ENCODE data around the gene SCARB1. TPM values are rescaled to one million over a fixed set of nuclear protein-coding genes. Genes with fewer than 3 reads are reported as not detected.

Gene SCARB1
- polyA plus RNA-seq, 4 donors: 41.9 to 230 (median 180) TPM

DNA sequence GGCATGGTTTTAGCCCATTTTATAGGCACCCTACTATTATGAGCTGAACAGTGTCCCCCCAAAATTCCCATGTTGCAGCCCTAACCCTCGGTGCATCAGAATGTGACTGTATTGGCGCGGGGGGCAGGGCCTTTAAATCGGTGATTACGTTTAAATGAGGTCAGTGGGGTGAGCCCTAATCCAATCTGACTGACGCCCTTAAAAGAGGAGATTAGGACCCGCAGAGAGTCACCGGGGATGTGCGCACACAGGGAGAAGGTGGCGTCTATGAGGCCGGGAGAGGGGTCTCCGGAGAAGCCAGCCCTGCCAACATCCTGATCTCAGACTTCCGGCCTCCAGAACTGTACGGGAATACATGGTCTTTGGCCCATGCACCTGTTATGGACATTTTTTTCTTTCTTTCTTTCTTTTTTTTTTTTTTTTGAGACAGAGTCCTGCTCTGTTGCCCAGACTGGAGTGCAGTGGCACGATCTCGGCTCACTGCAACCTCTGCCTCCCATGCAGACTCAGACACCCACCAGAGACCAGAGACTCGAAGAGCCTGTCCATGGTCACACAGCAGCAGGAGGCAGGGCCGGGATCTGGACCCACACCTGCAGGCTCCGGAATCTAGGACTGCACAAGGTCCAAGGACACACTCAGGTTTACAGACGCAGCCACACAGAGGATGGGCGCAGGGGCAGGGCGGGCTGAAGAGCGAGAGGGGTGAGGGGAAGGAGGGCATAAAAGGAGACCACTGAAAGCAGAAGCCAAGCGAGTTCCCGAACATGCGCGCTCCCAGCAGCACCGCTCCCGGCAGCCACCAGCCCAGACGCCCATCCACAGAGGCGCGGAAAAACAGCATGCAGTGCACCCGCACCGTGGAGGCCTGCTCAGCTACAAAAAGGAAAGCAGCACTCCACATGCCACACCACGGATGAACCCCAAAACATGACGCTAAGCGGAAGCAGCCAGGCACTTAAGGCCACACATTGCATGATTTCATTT, 19.0 kb downstream of the SCARB1 start:
- Histone ChIP-seq H3K27ac (ENCODE audit: low read depth in 1 of 3, low read length in 2 of 3) (no peak overlapping the region), H3K36me3 (ENCODE audit: control insufficient read depth in 3 of 3, insufficient read depth in 2 of 3, low read depth in 1 of 3, low read length in 3 of 3) (peaks cover 0 to 71% (median 0%) of the 10 kb centered on the region in 3 donors), H3K9me3 (ENCODE audit: control insufficient read depth in 2 of 2, insufficient read depth in 1 of 2, low read depth in 1 of 2, low read length in 1 of 2) (no peaks in the 10 kb centered on the region), H3K4me3 (ENCODE audit: low read depth in 1 of 3, low read length in 3 of 3) (no peak overlapping the region), H3K27me3 (ENCODE audit: control insufficient read depth in 3 of 3, insufficient read depth in 3 of 3, low read length in 3 of 3) (no peaks in the 10 kb centered on the region), H3K4me1 (ENCODE audit: control insufficient read depth in 3 of 3, insufficient read depth in 2 of 3, low read depth in 1 of 3, low read length in 2 of 3) (peaks cover 11 to 38% (median 13%) of the 10 kb centered on the region in 3 donors)
- WGBS, 3 donors: 81 to 89% (median 85%) methylated on average over 37 of the region's 37 CpGs
- FAIRE-seq (no peak), DNase-seq (no peak)

DNA sequence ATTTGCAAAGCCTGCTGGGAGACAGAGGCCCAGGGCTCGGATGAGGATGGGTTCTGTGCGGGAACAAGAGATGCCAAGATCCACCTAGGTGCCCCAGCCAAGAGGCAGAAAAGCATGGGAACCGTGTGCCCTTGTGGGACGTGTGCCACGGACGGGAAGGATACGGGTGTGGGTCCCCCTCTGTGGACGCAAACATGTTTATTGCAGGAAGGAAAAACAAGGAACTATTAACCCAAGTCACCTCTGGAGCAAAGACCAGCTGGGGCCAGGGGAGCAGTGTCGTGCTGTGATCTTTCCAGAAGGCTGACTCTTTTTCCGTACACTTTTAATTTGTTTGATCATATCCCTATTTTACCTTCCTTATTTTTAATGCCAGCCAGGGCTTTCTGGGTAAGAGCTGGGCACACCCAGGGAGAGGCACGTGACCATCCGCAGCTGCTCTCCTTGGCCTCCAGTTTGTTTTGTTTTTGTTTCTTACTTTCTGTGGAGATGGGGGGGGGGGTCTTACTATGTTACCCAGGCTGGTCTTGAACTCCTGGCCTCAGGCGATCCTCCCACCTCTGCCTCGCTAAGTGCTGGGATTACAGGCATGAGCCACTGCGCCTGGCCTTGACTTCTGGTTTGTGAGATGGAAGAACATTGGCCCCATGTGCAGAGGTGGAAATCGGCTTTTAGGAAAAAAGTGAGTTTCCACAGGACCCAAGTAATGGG, 20.7 kb downstream of the SCARB1 start:
- Histone ChIP-seq H3K4me3 (ENCODE audit: low read depth in 1 of 3, low read length in 3 of 3) (no peak overlapping the region), H3K4me1 (ENCODE audit: control insufficient read depth in 3 of 3, insufficient read depth in 2 of 3, low read depth in 1 of 3, low read length in 2 of 3) (peaks cover 10 to 39% (median 18%) of the 10 kb centered on the region in 3 donors), H3K27me3 (ENCODE audit: control insufficient read depth in 3 of 3, insufficient read depth in 3 of 3, low read length in 3 of 3) (no peaks in the 10 kb centered on the region), H3K27ac (ENCODE audit: low read depth in 1 of 3, low read length in 2 of 3) (peak overlapping the region; percentile 54 to 72 (median 58)), H3K9me3 (ENCODE audit: control insufficient read depth in 2 of 2, insufficient read depth in 1 of 2, low read depth in 1 of 2, low read length in 1 of 2) (no peaks in the 10 kb centered on the region), H3K36me3 (ENCODE audit: control insufficient read depth in 3 of 3, insufficient read depth in 2 of 3, low read depth in 1 of 3, low read length in 3 of 3) (peaks cover 0 to 57% (median 0%) of the 10 kb centered on the region in 3 donors)
- 33 to 65% (median 44%) methylated on average over 16 of the region's 16 CpGs for WGBS, 3 donors
- peak; percentile 43 to 67 for DNase-seq
- no peak for FAIRE-seq

DNA sequence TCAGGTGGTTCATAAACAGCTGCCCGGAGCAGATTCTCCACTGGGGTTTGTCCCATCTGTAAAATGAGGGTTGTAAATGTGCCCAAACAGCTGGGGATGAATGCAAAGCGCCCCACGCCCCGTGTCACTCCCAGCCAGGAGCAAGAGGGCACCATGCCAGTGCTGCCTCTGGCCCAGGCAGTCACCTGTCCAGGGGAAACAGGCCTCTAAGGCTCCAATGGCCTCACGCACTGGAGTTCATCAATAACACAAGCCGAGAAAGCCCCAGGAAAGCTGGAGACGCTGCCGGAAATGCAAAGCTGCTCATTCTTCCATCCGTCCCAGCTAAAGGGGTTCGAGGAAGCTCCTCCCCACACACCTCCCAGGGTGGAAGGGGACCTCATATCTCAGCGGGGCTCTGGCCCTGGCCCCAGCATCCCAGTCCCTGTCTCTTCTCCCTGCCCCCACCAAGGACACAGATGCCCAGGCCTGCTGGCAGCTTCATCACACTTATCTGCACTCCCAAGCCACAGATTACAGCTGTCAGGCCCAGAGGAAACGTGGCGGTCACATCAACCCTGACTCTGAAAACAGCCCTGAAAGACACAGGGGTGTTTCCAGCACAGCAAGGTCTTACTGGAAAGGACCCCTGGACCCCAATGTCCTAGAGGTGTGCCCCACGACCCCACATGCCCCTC, 21.5 kb downstream of the SCARB1 start:
- no peak for DNase-seq
- H3K4me3 ChIP-seq (ENCODE audit: low read depth in 1 of 3, low read length in 3 of 3): no peak overlapping the region
- H3K27me3 ChIP-seq (ENCODE audit: control insufficient read depth in 3 of 3, insufficient read depth in 3 of 3, low read length in 3 of 3): no peaks in the 10 kb centered on the region
- peak overlapping the region; percentile 54 to 72 (median 58) for H3K27ac ChIP-seq (ENCODE audit: low read depth in 1 of 3, low read length in 2 of 3)
- FAIRE-seq: no peak
- WGBS, 3 donors: 37 to 77% (median 60%) methylated on average over 14 of the region's 14 CpGs
- H3K4me1 ChIP-seq (ENCODE audit: control insufficient read depth in 3 of 3, insufficient read depth in 2 of 3, low read depth in 1 of 3, low read length in 2 of 3): peaks cover 11 to 40% (median 18%) of the 10 kb centered on the region in 3 donors
- no peaks in the 10 kb centered on the region for H3K9me3 ChIP-seq (ENCODE audit: control insufficient read depth in 2 of 2, insufficient read depth in 1 of 2, low read depth in 1 of 2, low read length in 1 of 2)
- H3K36me3 ChIP-seq (ENCODE audit: control insufficient read depth in 3 of 3, insufficient read depth in 2 of 3, low read depth in 1 of 3, low read length in 3 of 3): peaks cover 0 to 51% (median 0%) of the 10 kb centered on the region in 3 donors

DNA sequence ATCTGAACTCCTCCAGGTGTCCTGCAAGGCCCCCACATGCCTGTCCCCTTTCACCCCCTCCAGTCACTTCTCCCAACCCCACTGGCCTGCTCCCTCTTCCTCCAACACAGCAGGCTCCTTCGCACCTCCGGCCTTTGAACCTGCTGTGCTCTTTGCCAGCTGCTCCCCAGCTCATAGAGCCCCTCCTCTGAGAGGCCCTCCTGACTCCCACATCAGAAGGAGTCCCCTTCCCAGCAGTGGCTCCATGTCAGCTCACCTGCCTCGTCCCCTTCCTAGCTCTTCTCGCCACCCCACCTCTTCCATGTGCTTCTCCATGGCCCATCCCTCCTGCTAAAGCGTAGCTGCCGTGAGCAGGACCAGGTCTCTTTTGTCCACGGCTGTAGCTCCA, 22.1 kb downstream of the SCARB1 start:
- peak; percentile 52 to 70 for DNase-seq
- WGBS, 3 donors: 43 to 81% (median 55%) methylated on average over 7 of the region's 7 CpGs
- FAIRE-seq: no peak
- Histone ChIP-seq H3K36me3 (ENCODE audit: control insufficient read depth in 3 of 3, insufficient read depth in 2 of 3, low read depth in 1 of 3, low read length in 3 of 3) (peaks cover 0 to 47% (median 0%) of the 10 kb centered on the region in 3 donors), H3K9me3 (ENCODE audit: control insufficient read depth in 2 of 2, insufficient read depth in 1 of 2, low read depth in 1 of 2, low read length in 1 of 2) (no peaks in the 10 kb centered on the region), H3K27me3 (ENCODE audit: control insufficient read depth in 3 of 3, insufficient read depth in 3 of 3, low read length in 3 of 3) (no peaks in the 10 kb centered on the region), H3K27ac (ENCODE audit: low read depth in 1 of 3, low read length in 2 of 3) (peak overlapping the region in 2 of 3 donors; percentile 54 to 58), H3K4me3 (ENCODE audit: low read depth in 1 of 3, low read length in 3 of 3) (no peak overlapping the region), H3K4me1 (ENCODE audit: control insufficient read depth in 3 of 3, insufficient read depth in 2 of 3, low read depth in 1 of 3, low read length in 2 of 3) (peaks cover 11 to 36% (median 18%) of the 10 kb centered on the region in 3 donors)

DNA sequence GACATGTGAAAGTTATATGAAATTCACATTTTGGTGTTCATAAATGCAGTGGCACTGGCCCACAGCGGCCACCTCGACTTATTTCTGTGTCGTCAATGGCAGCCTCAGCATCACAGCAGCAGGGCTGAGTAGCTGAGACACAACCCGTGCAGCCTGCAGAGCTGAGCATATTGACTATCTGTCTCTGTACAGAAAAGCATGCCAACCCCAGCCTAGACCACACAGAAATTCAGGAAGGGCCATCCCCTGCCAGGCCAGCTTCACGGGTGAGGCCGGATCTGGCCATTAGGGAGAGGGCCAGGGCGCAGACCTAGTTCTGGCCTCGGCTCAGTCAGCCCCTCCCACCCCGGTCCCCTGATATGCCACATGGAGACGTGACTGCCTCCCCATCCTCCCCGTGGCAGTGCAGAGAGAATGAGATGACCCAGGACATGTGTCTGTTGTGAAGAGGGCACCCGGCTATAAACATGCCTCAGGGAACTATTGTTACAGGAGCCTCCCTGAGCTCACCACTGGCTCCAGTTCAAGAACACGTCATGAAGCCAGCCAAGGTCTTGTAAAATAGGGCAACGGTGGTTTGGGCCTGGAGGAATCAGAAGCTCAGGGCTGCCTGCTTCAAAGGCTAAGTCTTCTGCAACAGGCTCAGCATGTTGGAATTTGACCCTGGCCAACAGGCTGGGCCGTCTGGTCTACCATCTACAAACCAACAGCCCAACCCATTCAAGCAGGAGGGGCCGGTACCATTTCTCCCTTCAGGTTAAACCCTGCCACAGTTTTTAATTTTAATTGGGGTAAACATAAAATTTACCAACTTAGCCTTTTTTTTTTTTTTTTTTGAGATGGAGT, 25.5 kb downstream of the SCARB1 start:
- Histone ChIP-seq H3K9me3 (ENCODE audit: control insufficient read depth in 2 of 2, insufficient read depth in 1 of 2, low read depth in 1 of 2, low read length in 1 of 2) (no peaks in the 10 kb centered on the region), H3K4me3 (ENCODE audit: low read depth in 1 of 3, low read length in 3 of 3) (no peak overlapping the region), H3K27me3 (ENCODE audit: control insufficient read depth in 3 of 3, insufficient read depth in 3 of 3, low read length in 3 of 3) (no peaks in the 10 kb centered on the region), H3K27ac (ENCODE audit: low read depth in 1 of 3, low read length in 2 of 3) (peak overlapping the region; percentile 6 to 59 (median 51)), H3K4me1 (ENCODE audit: control insufficient read depth in 3 of 3, insufficient read depth in 2 of 3, low read depth in 1 of 3, low read length in 2 of 3) (peaks cover 11 to 30% (median 18%) of the 10 kb centered on the region in 3 donors), H3K36me3 (ENCODE audit: control insufficient read depth in 3 of 3, insufficient read depth in 2 of 3, low read depth in 1 of 3, low read length in 3 of 3) (peaks cover 0 to 48% (median 0%) of the 10 kb centered on the region in 3 donors)
- 28 to 56% (median 54%) methylated on average over 16 of the region's 16 CpGs for WGBS, 3 donors
- FAIRE-seq (no peak), DNase-seq (peak; percentile 88 to 98)

DNA sequence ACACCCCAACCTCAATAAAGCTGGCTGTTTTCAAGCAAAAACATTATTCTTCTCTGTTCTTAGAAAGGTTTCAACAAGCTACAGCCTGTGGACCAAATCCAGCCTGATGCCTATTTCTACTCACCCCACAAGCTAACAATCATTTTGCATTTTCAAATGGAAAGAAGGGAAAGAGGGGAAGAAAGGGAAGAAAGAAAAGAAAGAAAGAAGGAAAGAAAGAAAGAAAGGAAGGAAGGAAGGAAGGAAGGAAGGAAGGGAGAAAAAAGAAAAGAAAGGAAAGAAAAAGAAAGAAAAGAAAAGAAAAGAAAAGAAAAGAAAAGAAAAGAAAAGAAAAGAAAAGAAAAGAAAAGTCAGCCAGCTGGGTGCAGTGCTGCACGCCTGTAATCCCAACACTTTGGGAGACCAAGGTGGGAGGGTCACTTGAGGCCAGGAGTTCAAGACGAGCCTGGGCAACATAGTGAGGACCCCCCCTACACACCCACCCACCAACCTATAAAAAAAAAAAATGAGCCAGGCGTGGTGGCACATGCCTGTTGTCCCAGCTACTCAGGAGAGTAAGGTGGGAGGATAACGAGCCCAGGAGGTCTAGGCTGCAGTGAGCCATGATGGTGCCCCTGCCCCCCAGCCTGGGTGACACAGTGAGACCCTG, 26.3 kb downstream of the SCARB1 start:
- Histone ChIP-seq H3K36me3 (ENCODE audit: control insufficient read depth in 3 of 3, insufficient read depth in 2 of 3, low read depth in 1 of 3, low read length in 3 of 3) (peaks cover 0 to 40% (median 0%) of the 10 kb centered on the region in 3 donors), H3K4me3 (ENCODE audit: low read depth in 1 of 3, low read length in 3 of 3) (no peak overlapping the region), H3K27ac (ENCODE audit: low read depth in 1 of 3, low read length in 2 of 3) (no peak overlapping the region), H3K9me3 (ENCODE audit: control insufficient read depth in 2 of 2, insufficient read depth in 1 of 2, low read depth in 1 of 2, low read length in 1 of 2) (no peaks in the 10 kb centered on the region), H3K4me1 (ENCODE audit: control insufficient read depth in 3 of 3, insufficient read depth in 2 of 3, low read depth in 1 of 3, low read length in 2 of 3) (peaks cover 8 to 22% (median 11%) of the 10 kb centered on the region in 3 donors), H3K27me3 (ENCODE audit: control insufficient read depth in 3 of 3, insufficient read depth in 3 of 3, low read length in 3 of 3) (no peaks in the 10 kb centered on the region)
- WGBS, 3 donors: 71 to 80% (median 80%) methylated on average over 4 of the region's 4 CpGs
- DNase-seq (no peak), FAIRE-seq (no peak)

DNA sequence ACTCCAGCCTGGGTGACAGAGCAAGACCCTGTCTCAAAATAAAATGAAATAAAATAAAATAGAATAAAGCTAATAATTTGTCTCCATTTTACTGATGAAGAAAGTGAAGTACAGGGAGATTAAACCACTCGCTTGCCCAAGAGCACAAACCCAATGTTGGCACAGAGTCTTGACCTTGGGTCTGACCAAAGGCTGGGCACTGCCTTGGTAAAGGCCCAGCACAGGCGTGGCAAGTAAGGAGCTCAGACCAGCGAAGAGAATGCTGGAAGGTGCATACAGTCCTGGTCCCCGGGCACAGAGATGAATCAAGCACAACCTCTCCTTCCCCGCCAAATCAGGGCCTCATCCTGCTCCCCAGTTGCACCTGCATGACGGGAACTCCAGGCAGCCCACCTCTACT, 26.9 kb downstream of the SCARB1 start:
- DNase-seq: peak in 1 of 2 donors; percentile 80

More for the DNA sequence above, 26.9 kb downstream of the SCARB1 start:
- Histone ChIP-seq H3K9me3 (ENCODE audit: control insufficient read depth in 2 of 2, insufficient read depth in 1 of 2, low read depth in 1 of 2, low read length in 1 of 2) (no peaks in the 10 kb centered on the region), H3K27me3 (ENCODE audit: control insufficient read depth in 3 of 3, insufficient read depth in 3 of 3, low read length in 3 of 3) (no peaks in the 10 kb centered on the region), H3K36me3 (ENCODE audit: control insufficient read depth in 3 of 3, insufficient read depth in 2 of 3, low read depth in 1 of 3, low read length in 3 of 3) (peaks cover 0 to 35% (median 0%) of the 10 kb centered on the region in 3 donors), H3K4me1 (ENCODE audit: control insufficient read depth in 3 of 3, insufficient read depth in 2 of 3, low read depth in 1 of 3, low read length in 2 of 3) (peaks cover 4 to 16% (median 5%) of the 10 kb centered on the region in 3 donors), H3K27ac (ENCODE audit: low read depth in 1 of 3, low read length in 2 of 3) (no peak overlapping the region), H3K4me3 (ENCODE audit: low read depth in 1 of 3, low read length in 3 of 3) (no peak overlapping the region)
- FAIRE-seq: no peak
- 71 to 79% (median 79%) methylated on average over 6 of the region's 6 CpGs for WGBS, 3 donors
